ENCODE data around the gene SLC4A1. TPM values are rescaled to one million over a fixed set of nuclear protein-coding genes. Genes with fewer than 3 reads are reported as not detected.

SLC4A1 gene
- polyA plus RNA-seq, 2 of the 4 experiments (the other 2 are of a cell fraction) = not detected

- Histone ChIP-seq H3K4me1 (peaks cover 35% of the 10 kb centered on the region), H3K9me3 (no peaks in the 10 kb centered on the region), H3K4me2 (peak within 1 kb of the TSS; percentile 88), H3K4me3 (peak within 1 kb of the TSS; percentile 87), H3K27ac (peak within 1 kb of the TSS; percentile 98 to 100)
- ChIA-PET CTCF (interaction anchor here (1.0 to 5.2 kb wide), 3 partner anchors 12 to 323 kb away, joined by 3 to 68 read pairs (median 3); no protein-coding TSS in a partner anchor), POLR2A (interaction anchor here (0.6 to 4.2 kb wide), 12 partner anchors 10 to 449 kb away, joined by 3 to 28 read pairs (median 4); partner anchors contain the start of genes GRN, HDAC5, TMUB2 and UBTF)
- no peak for FAIRE-seq
- 3% methylated on average over 25 of the region's 126 CpGs for WGBS (ENCODE audit: missing lambda C conversion rate)
- peak; percentile 66 to 87 for ATAC-seq
- peak; percentile 99 for DNase-seq (ENCODE audit: low read depth in 1 of 2, low spot score in 1 of 2)
- TF ChIP-seq HDAC2 (IDR thresholded peaks at IDR 0.05) = no peak
- TF ChIP-seq HOXB5 (CRISPR knock-in tag; IDR thresholded peaks at IDR 0.05) = no peak
- no peak for TF ChIP-seq RNF2 (IDR thresholded peaks at IDR 0.05; ENCODE audit: borderline replicate concordance, low read depth)
- TF ChIP-seq REST (IDR thresholded peaks at IDR 0.05) = no peak
- no peak for TF ChIP-seq POLR2AphosphoS2 (conservative IDR thresholded peaks at IDR 0.05; ENCODE audit: low read length)
- no peak for TF ChIP-seq NR3C1 (IDR thresholded peaks at IDR 0.05)
- no peak for TF ChIP-seq FOSL2 (IDR thresholded peaks at IDR 0.05)
- TF ChIP-seq FOSL2 (CRISPR knock-in tag; IDR thresholded peaks at IDR 0.05) = no peak
- no peak for TF ChIP-seq ESRRA (IDR thresholded peaks at IDR 0.05; ENCODE audit: borderline replicate concordance, low read length)
- TF ChIP-seq EHMT2 (IDR thresholded peaks at IDR 0.05; ENCODE audit: low read depth) = no peak
- TF ChIP-seq MAFK (IDR thresholded peaks at IDR 0.05; ENCODE audit: partially characterized antibody) = no peak
- TF ChIP-seq MAZ (IDR thresholded peaks at IDR 0.05; ENCODE audit: borderline replicate concordance, low read depth, low read length) = peak; percentile 46; the same call in 1 of the 2 replicates
- TF ChIP-seq ZNF302 (CRISPR knock-in tag; IDR thresholded peaks at IDR 0.05) = no peak
- no peak for TF ChIP-seq BHLHE40 (IDR thresholded peaks at IDR 0.05; ENCODE audit: low read depth, low read length)
- no peak for TF ChIP-seq FOXS1 (CRISPR knock-in tag; IDR thresholded peaks at IDR 0.05)
- TF ChIP-seq RFX5 (IDR thresholded peaks at IDR 0.05) = no peak
- no peak for TF ChIP-seq KDM1A (IDR thresholded peaks at IDR 0.05; ENCODE audit: low read depth)
- peak; percentile 90 for TF ChIP-seq MAX (IDR thresholded peaks at IDR 0.05)
- TF ChIP-seq CHD4 (IDR thresholded peaks at IDR 0.05; ENCODE audit: borderline replicate concordance) = no peak
- TF ChIP-seq CHD2 (IDR thresholded peaks at IDR 0.05; ENCODE audit: low read length, partially characterized antibody) = no peak
- TF ChIP-seq SMC3 (IDR thresholded peaks at IDR 0.05) = no peak
- peak; percentile 91 for TF ChIP-seq MYC (IDR thresholded peaks at IDR 0.05; ENCODE audit: borderline replicate concordance, low read length)
- TF ChIP-seq CTCF (IDR thresholded peaks at IDR 0.05) = no peak
- no peak for TF ChIP-seq NFE2L2 (conservative IDR thresholded peaks at IDR 0.05; ENCODE audit: low read length)
- TF ChIP-seq POLR2A (IDR thresholded peaks at IDR 0.05; ENCODE audit: low read length) = peak; percentile 40; the same call in 1 of the 2 replicates
- no peak for TF ChIP-seq ZFP36 (IDR thresholded peaks at IDR 0.05; ENCODE audit: borderline replicate concordance, partially characterized antibody)
- no peak for TF ChIP-seq JUNB (IDR thresholded peaks at IDR 0.05)
- TF ChIP-seq USF2 (IDR thresholded peaks at IDR 0.05) = no peak
- TF ChIP-seq E2F6 (IDR thresholded peaks at IDR 0.05; ENCODE audit: borderline replicate concordance, low read depth) = no peak
- peak; percentile 51; the same call in 1 of the 2 replicates for TF ChIP-seq PBX3 (IDR thresholded peaks at IDR 0.05)
- no peak for TF ChIP-seq SREBF2 (IDR thresholded peaks at IDR 0.05)
- no peak; the same call in 1 of the 2 replicates for TF ChIP-seq GATA3 (IDR thresholded peaks at IDR 0.05; ENCODE audit: borderline replicate concordance)
- 0 out of 5 replicates have a peak, but pooled peaks of 1 of the 2 experiments have one; percentile 29 for TF ChIP-seq EP300 (IDR thresholded peaks at IDR 0.05)
- TF ChIP-seq CBX2 (IDR thresholded peaks at IDR 0.05; ENCODE audit: borderline replicate concordance, low read depth) = no peak
These were observed 68.1 kb downstream of the SLC4A1 start, which contains the start of gene ATXN7L3 for GRCh38 chr17:44199553-44200477. Gene ATXN7L3, minus strand, starts transcription at chr17:44199884. Its CDS starts 1,814 bp downstream, at chr17:44198070.
